Esophagus squamous epithelium (tissue), 4 donors: ENCODE data around the gene MAP1LC3B.
"Not testable (repeated sequence)": the region's sequence is repeated elsewhere in the genome, so short reads cannot be mapped to it uniquely, and the experiment has no call there.

Experiments
- CTCF ChIP-seq, 6 experiments: fragments of 450-650 bp in 4 of 6; fragments of 200-600 bp in 2 of 6; sonication (generic) in 2 of 6; IDR thresholded peaks; one replicate each; pipeline ENCODE4 v1.5.1; 2016 to 2019; ENCODE audit warnings: antibody characterized with exemption in 6 of 6, mild to moderate bottlenecking in 4 of 6, moderate library complexity in 4 of 6
- POLR2A ChIP-seq, 4 donors: fragments of 450-650 bp; IDR thresholded peaks; one replicate each; pipeline ENCODE4 v1.6.1; 2017; ENCODE audit warnings: antibody characterized with exemption in 4 of 4, mild to moderate bottlenecking in 4 of 4, moderate library complexity in 3 of 4

GRCh38 chr16:87379312-87379752, 12.8 kb upstream of the MAP1LC3B start:
- not testable (repeated sequence) for TF ChIP-seq POLR2A, CTCF (IDR thresholded peaks at IDR 0.05)
